Type B pancreatic cell (in vitro differentiated cells): ENCODE data around the gene DMTF1. TPM values are rescaled to one million over a fixed set of nuclear protein-coding genes. Genes with fewer than 3 reads are reported as not detected.
A peak's percentile ranks its signal among the peaks of the same experiment; 100 is the strongest.

ENCODE experiments used
- DNase-seq: peaks from one replicate; pipeline ENCODE4 v3.0.0; 2021; ENCODE audit warnings: mixed read lengths; ENCODE audit not compliant: unreplicated experiment; ENCODE audit errors: extremely low spot score
- H3K27ac Mint-ChIP-seq: 2 replicates; pipeline ENCODE4 v1.8.0; 2021; ENCODE audit warnings: mild to moderate bottlenecking, mixed read lengths
- H3K27me3 Mint-ChIP-seq: 2 replicates; pipeline ENCODE4 v1.8.0; 2021; ENCODE audit warnings: mixed read lengths
- H3K36me3 Mint-ChIP-seq: 2 replicates; pipeline ENCODE4 v1.8.0; 2021; ENCODE audit warnings: mixed read lengths
- H3K4me1 Mint-ChIP-seq: one replicate; pipeline ENCODE4 v1.8.0; 2021; ENCODE audit warnings: mixed read lengths; ENCODE audit not compliant: unreplicated experiment
- H3K4me3 Mint-ChIP-seq: 2 replicates; pipeline ENCODE4 v1.8.0; 2021; ENCODE audit warnings: mild to moderate bottlenecking, mixed read lengths
- H3K9me3 Mint-ChIP-seq: 2 replicates; pipeline ENCODE4 v1.8.0; 2021; ENCODE audit warnings: mixed read lengths
- total RNA-seq: library from RNA; stranded (reverse); gene quantifications from 2 replicates; pipeline ENCODE4 v1.2.1, GENCODE V29; 2021; ENCODE audit warnings: low replicate concordance
- TF ChIP-seq, protein P1 (sequence below): fragments of 200-600 bp; sonication (generic); conservative IDR thresholded peaks from 2 replicates; pipeline ENCODE4 v1.5.0; 2021; ENCODE audit warnings: antibody characterized with exemption, mild to moderate bottlenecking

DMTF1 gene
- total RNA-seq, 1 donor from 2014 or later = 103 TPM

DNA sequence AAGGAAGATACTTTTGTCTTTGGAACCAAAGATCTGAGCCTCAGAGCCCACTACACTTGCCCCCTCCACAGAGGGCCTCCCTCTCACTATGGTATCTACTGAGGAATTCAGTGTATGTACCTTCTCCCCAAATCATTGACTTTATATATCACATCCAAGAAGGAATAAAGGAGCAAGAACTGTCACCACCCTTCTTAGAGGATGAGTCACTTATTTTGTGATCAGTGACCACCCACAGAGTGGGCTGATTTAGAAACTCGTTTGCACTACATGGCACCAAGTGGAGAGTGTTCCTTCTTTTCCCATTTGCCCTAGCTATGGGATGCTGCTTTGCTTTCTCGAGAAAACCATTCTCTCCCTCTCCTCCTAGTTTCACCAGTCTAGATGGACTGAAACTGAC lies 61.6 kb downstream of the DMTF1 start:
- Mint-ChIP-seq H3K4me1 (peaks cover 16% of the 10 kb centered on the region), H3K4me3 (no peak overlapping the region), H3K36me3 (peaks cover 18% of the 10 kb centered on the region), H3K27ac (no peak overlapping the region), H3K9me3 (no peaks in the 10 kb centered on the region), H3K27me3 (no peaks in the 10 kb centered on the region)
- TF ChIP-seq, protein P1, sequence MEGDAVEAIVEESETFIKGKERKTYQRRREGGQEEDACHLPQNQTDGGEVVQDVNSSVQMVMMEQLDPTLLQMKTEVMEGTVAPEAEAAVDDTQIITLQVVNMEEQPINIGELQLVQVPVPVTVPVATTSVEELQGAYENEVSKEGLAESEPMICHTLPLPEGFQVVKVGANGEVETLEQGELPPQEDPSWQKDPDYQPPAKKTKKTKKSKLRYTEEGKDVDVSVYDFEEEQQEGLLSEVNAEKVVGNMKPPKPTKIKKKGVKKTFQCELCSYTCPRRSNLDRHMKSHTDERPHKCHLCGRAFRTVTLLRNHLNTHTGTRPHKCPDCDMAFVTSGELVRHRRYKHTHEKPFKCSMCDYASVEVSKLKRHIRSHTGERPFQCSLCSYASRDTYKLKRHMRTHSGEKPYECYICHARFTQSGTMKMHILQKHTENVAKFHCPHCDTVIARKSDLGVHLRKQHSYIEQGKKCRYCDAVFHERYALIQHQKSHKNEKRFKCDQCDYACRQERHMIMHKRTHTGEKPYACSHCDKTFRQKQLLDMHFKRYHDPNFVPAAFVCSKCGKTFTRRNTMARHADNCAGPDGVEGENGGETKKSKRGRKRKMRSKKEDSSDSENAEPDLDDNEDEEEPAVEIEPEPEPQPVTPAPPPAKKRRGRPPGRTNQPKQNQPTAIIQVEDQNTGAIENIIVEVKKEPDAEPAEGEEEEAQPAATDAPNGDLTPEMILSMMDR = no peak
- DNase-seq = no peak

DNA sequence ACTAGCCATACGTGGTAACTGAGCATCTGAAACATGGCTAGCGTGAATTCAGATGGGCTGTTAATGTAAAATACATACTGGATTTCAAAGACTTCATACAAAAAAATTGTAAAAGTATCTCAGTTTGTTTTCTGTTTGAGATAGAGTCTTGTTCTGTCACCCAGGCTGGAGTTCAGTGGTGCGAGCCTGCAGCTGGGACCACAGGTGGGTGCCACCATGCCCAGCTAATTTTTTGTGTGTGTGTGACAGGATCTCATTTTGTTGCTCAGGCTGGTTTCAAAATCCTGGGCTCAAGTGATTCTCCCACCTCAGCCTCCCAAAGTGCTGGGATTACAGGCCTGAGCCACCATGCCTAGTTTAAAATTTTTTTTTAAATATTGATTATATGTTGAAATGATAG lies 62.8 kb downstream of the DMTF1 start:
- peaks cover 19% of the 10 kb centered on the region for H3K4me1 Mint-ChIP-seq
- no peak overlapping the region for H3K27ac Mint-ChIP-seq
- TF ChIP-seq, protein P1 = no peak
- no peaks in the 10 kb centered on the region for H3K9me3 Mint-ChIP-seq
- no peaks in the 10 kb centered on the region for H3K27me3 Mint-ChIP-seq
- no peak for DNase-seq
- peaks cover 10% of the 10 kb centered on the region for H3K36me3 Mint-ChIP-seq
- no peak overlapping the region for H3K4me3 Mint-ChIP-seq

DNA sequence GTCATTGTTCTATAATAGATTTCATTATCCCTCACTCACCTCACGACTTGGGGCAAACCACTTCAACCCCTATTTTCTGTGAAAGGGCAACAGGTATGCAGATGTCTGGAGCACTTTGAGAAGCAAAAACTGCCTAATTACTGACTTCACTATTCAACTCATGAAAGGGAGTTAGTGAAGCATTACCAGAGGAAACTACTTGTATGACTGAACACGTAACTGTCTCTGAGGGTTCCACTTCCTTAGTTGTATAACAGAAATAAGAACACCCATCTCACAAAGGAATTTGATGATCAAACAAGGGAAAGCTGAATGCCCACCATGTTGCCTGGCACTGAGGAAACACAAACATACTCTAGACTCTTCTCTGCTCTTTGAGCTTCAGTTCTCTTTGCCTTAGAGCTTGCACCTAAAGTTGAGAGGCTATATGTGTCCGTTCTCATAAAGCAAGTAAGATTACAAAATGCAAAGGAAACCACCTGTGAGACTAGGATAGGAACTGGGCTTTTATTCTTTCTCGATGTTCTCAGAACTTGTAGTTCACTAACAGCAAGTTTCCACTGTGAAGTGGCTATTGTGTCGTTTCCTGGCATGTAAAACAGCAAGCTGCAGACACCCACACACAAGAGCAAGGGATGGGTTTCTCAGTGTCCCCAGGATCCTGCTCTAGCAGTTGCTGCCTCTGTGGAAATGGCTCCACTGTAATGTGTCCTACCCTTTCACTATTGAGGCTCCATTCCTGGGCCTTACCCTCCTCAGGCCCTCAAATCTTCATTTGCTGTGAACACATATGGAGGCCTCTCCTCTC lies 64.7 kb downstream of the DMTF1 start:
- peaks cover 7% of the 10 kb centered on the region for H3K36me3 Mint-ChIP-seq
- H3K27ac Mint-ChIP-seq = no peak overlapping the region
- DNase-seq = no peak
- no peaks in the 10 kb centered on the region for H3K9me3 Mint-ChIP-seq
- peaks cover 25% of the 10 kb centered on the region for H3K4me1 Mint-ChIP-seq
- H3K4me3 Mint-ChIP-seq = no peak overlapping the region
- no peaks in the 10 kb centered on the region for H3K27me3 Mint-ChIP-seq
- TF ChIP-seq, protein P1 = no peak

DNA sequence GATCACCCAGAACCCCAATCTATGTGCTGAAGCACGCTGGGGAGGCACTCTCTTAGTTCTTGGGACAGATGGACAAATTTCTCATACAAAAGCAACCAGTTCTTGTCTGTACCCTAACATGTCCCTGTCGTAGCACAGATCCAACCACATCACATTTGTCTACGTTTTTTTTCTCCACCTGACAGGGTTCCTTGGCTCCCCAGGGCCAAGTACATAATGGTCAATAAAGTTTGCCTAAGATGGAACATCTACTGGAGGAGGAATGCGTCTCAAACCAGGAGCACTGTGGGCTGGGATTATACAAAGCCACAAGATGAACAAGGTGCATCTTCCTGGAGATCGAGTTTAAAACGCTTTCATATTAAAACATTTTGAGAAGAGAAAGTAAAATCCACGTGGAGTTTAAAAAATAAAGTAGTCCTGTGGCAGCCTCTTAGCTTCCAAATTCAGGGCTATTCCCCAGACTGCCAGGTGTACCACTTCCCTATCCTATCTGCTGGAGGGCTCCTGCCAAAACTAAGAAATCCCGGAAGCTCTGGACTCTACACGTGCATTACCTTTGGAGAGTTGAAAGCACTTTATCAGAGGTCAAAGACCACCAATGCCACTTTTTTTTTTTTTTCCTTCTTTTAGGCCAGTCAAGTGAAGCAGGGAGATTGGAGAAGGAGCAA lies 65.9 kb downstream of the DMTF1 start:
- no peaks in the 10 kb centered on the region for H3K9me3 Mint-ChIP-seq
- H3K36me3 Mint-ChIP-seq = peaks cover 4% of the 10 kb centered on the region
- no peak for DNase-seq
- H3K27me3 Mint-ChIP-seq = no peaks in the 10 kb centered on the region
- peaks cover 25% of the 10 kb centered on the region for H3K4me1 Mint-ChIP-seq
- no peak overlapping the region for H3K27ac Mint-ChIP-seq
- H3K4me3 Mint-ChIP-seq = peak overlapping the region; percentile 95
- TF ChIP-seq, protein P1 = no peak

GRCh38 chr7:87218796-87219544 lies 66.7 kb downstream of the DMTF1 start:
- DNase-seq = no peak
- TF ChIP-seq, protein P1 = no peak
- Mint-ChIP-seq H3K4me1 (peaks cover 23% of the 10 kb centered on the region), H3K36me3 (peaks cover 4% of the 10 kb centered on the region), H3K4me3 (peak overlapping the region; percentile 95), H3K27ac (peak overlapping the region; percentile 86), H3K9me3 (no peaks in the 10 kb centered on the region), H3K27me3 (no peaks in the 10 kb centered on the region)
